HepG2 (cell line): ENCODE measurements around the gene DACT2. TPM values are rescaled to one million over a fixed set of nuclear protein-coding genes. Genes with fewer than 3 reads are reported as not detected.

Experiments
- ATAC-seq: fragments of 200-7000 bp; cut with Tn5 transposase; 3 replicates; pipeline ENCODE4 v1.9.1; 2020; ENCODE audit warnings: mild to moderate bottlenecking, moderate library complexity
- BruUV-seq: library from RNA; stranded (reverse); fragments of 400-500 nt; replicated peaks from 2 replicates; lab custom pipeline; 2021; lab: Mats Ljungman, UMichigan
- CTCF ChIA-PET: fragments of 300-600 bp; formaldehyde crosslinking; extraction: SDS; loops from one replicate; lab custom pipeline; 2021; ENCODE audit warnings: low total read pairs, inconsistent platforms, low intra/inter-chr PET ratio; lab: Yijun Ruan, JAX
- POLR2A ChIA-PET: fragments of 350-600 bp; sonication (Branson Sonifier 250); formaldehyde crosslinking; loops from one replicate; lab custom pipeline; 2020; ENCODE audit warnings: antibody characterized with exemption, inconsistent platforms; lab: Yijun Ruan, JAX
- DNase-seq: peaks from one replicate; pipeline ENCODE4 v3.0.0-alpha.2; 2015; ENCODE audit warnings: low spot score
- FAIRE-seq: peaks from 3 replicates; lab custom pipeline; 2011; peaks lifted over from hg19 to GRCh38; lab: Jason Lieb, UNC
- H2AFZ ChIP-seq: one replicate; pipeline ENCODE4 v1.6.1; 2011; ENCODE audit warnings: low read length, inconsistent platforms
- H3K27ac ChIP-seq: fragments of 300-600 bp; 3 replicates; pipeline ENCODE4 v1.8.0; 2011; ENCODE audit warnings: mixed run types, mild to moderate bottlenecking, mixed read lengths, low read length, inconsistent platforms; ENCODE audit not compliant: insufficient read depth; ENCODE audit errors: extremely low read length
- H3K27me3 ChIP-seq, 2 experiments: fragments of 200-600 bp in 1 of 2; 2 replicates in 1 of 2; 3 replicates in 1 of 2; pipeline versions ENCODE4 v1.6.0 to v1.8.0; 2011; ENCODE audit warnings: low read length in 2 of 2, mild to moderate bottlenecking in 2 of 2, moderate library complexity in 2 of 2, inconsistent platforms in 1 of 2; ENCODE audit not compliant: insufficient read depth in 2 of 2, control insufficient read depth in 1 of 2
- H3K36me3 ChIP-seq, 2 experiments: fragments of 200-600 bp in 1 of 2; replicated peaks in 1 of 2; 2 replicates in 1 of 2; 3 replicates in 1 of 2; pipeline versions ENCODE4 v1.5.1 to v1.8.0; 2011; ENCODE audit warnings: low read length in 2 of 2, inconsistent platforms in 1 of 2; ENCODE audit not compliant: insufficient read depth in 2 of 2, control insufficient read depth in 1 of 2
- H3K4me1 ChIP-seq: 2 replicates; pipeline ENCODE4 v1.5.1; 2012; ENCODE audit warnings: low read length, inconsistent platforms; ENCODE audit not compliant: insufficient read depth
- H3K4me2 ChIP-seq: 2 replicates; pipeline ENCODE4 v1.6.0; 2011; ENCODE audit warnings: low read depth, low read length, inconsistent platforms
- H3K4me3 ChIP-seq, 3 experiments: fragments of 200-600 bp in 1 of 3; sonication (generic), shearing (Covaris generic) in 1 of 3; replicated peaks in 1 of 3; 2 replicates each; pipeline ENCODE4 v1.5.1; 2011 to 2016; ENCODE audit warnings: low read length in 3 of 3, inconsistent platforms in 2 of 3, low read depth in 2 of 3, mild to moderate bottlenecking in 2 of 3, control low read depth in 1 of 3, mixed read lengths in 1 of 3; ENCODE audit not compliant: insufficient read depth in 1 of 3
- H3K79me2 ChIP-seq: one replicate; pipeline ENCODE4 v1.6.1; 2011; ENCODE audit warnings: low read length, inconsistent platforms; ENCODE audit not compliant: insufficient read depth
- H3K9ac ChIP-seq: 2 replicates; pipeline ENCODE4 v1.6.0; 2011; ENCODE audit warnings: mild to moderate bottlenecking, low read depth, low read length, inconsistent platforms; ENCODE audit not compliant: insufficient read depth
- H3K9me3 ChIP-seq: 2 replicates; pipeline ENCODE4 v1.5.1; 2012; ENCODE audit warnings: mild to moderate bottlenecking, low read length
- H4K20me1 ChIP-seq: 2 replicates; pipeline ENCODE4 v1.6.0; 2011; ENCODE audit warnings: inconsistent platforms, mild to moderate bottlenecking, low read length, moderate library complexity; ENCODE audit not compliant: insufficient read depth
- ASH2L ChIP-seq: fragments of 300-600, 200-600 bp; sonication (generic); IDR thresholded peaks from 2 replicates; pipeline ENCODE4 v1.7.0; 2017; ENCODE audit warnings: low read depth, mild to moderate bottlenecking, moderate library complexity, mixed read lengths, low read length; ENCODE audit not compliant: insufficient read length
- DR1 ChIP-seq: sonication (generic); formaldehyde crosslinking; IDR thresholded peaks from 2 replicates; pipeline ENCODE4 v1.8.0; 2021; ENCODE audit warnings: mild to moderate bottlenecking, missing genetic modification reagents, inconsistent platforms
- IKZF1 ChIP-seq: fragments of 450-650 bp; IDR thresholded peaks from 2 replicates; pipeline ENCODE4 v1.7.1; 2016
- IKZF5 ChIP-seq: IDR thresholded peaks from 2 replicates; pipeline ENCODE4 v1.6.1; 2018; ENCODE audit warnings: missing genetic modification reagents, mild to moderate bottlenecking, missing compliant biosample characterization
- PRDM15 ChIP-seq: sonication (generic); formaldehyde crosslinking; IDR thresholded peaks from 2 replicates; pipeline ENCODE4 v1.4.0; 2020; ENCODE audit warnings: missing genetic modification reagents
- ZNF772 ChIP-seq: sonication (generic); formaldehyde crosslinking; IDR thresholded peaks from 2 replicates; pipeline ENCODE4 v1.5.0; 2020; ENCODE audit warnings: mild to moderate bottlenecking, missing genetic modification reagents
- ZSCAN30 ChIP-seq: sonication (generic); formaldehyde crosslinking; IDR thresholded peaks from 2 replicates; pipeline ENCODE4 v1.5.0; 2020; ENCODE audit warnings: mild to moderate bottlenecking, missing genetic modification reagents
- whole genome bisulfite sequencing: methylation state at CpG from one replicate; pipeline ENCODE4 v1.1.6; 2017; ENCODE audit warnings: low lambda C conversion rate; 5-methylcytosine and 5-hydroxymethylcytosine counted together
- in situ Hi-C: cut with HindIII; loops from 2 replicates; pipeline ENCODE4 v1.10.0; 2017; ENCODE audit warnings: low pct_unique_long_range_greater_than_20kb; ENCODE audit not compliant: extremely low pct_ligation_motif_present
- intact Hi-C: fragments of 100-400 bp; cut with micrococcal nuclease; formaldehyde crosslinking; loops from one replicate; pipeline ENCODE4 v1.10.0; 2022; ENCODE audit not compliant: unreplicated experiment
- polyA plus RNA-seq, 8 experiments: library from polyadenylated mRNA; depleted of rRNA in 3 of 8; stranded (reverse) in 7 of 8; unstranded in 1 of 8; fragments of >200 nt; fragmentation: Illumina TruSeq in 4 of 8; extraction: Trizol in 4 of 8; gene quantifications; 2 replicates each; pipeline versions ENCODE4 v1.2.1 to v1.2.3, GENCODE V29; 2011 to 2016; ENCODE audit warnings: low read depth in 4 of 8, missing spikeins in 1 of 8, mixed read lengths in 1 of 8; ENCODE audit not compliant: insufficient read depth in 1 of 8
- total RNA-seq, 5 experiments: library from RNA; depleted of rRNA; stranded (reverse); fragments of >200 nt; fragmentation: Illumina TruSeq; extraction: Trizol; gene quantifications; 2 replicates each; pipeline ENCODE4 v1.2.3, GENCODE V29; 2016; ENCODE audit warnings: low read depth in 1 of 5
- TF ChIP-seq, protein P1 (sequence below): sonication (generic); formaldehyde crosslinking; IDR thresholded peaks from 2 replicates; pipeline ENCODE4 v1.5.1; 2020; ENCODE audit warnings: mild to moderate bottlenecking, missing genetic modification reagents, moderate library complexity

Gene DACT2
- total and polyA plus RNA-seq, 2 of the 13 experiments (the other 11 are each of a cell fraction or from before 2014, with no cell fraction given): 0.15 TPM; not detected in 1

DNA sequence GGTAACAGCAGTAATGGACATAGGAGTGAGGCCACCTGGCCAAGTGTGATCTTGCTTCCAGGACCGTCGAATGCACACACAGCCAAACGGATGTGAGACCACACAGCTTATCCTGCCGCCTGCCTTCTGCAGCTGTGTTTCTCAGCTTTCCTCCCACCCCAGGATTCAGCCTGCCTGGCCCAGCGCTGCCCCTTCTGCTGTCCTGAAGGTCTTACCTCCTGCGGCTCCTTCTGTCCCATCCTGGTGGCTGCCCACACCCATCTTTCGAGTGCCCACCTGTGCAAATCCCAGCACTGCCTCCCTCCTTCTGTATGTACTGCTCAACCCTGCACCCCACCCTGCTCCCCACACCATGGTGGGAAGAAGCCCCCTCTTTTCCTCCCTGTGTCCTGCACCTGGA lies 49.4 kb upstream of the DACT2 start (continued):
- TF ChIP-seq ASH2L (no peak), ZSCAN30 (CRISPR knock-in tag) (no peak), ZNF772 (CRISPR knock-in tag) (no peak)
- TF ChIP-seq, protein P1, sequence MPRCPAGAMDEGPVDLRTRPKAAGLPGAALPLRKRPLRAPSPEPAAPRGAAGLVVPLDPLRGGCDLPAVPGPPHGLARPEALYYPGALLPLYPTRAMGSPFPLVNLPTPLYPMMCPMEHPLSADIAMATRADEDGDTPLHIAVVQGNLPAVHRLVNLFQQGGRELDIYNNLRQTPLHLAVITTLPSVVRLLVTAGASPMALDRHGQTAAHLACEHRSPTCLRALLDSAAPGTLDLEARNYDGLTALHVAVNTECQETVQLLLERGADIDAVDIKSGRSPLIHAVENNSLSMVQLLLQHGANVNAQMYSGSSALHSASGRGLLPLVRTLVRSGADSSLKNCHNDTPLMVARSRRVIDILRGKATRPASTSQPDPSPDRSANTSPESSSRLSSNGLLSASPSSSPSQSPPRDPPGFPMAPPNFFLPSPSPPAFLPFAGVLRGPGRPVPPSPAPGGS: no peak

DNA sequence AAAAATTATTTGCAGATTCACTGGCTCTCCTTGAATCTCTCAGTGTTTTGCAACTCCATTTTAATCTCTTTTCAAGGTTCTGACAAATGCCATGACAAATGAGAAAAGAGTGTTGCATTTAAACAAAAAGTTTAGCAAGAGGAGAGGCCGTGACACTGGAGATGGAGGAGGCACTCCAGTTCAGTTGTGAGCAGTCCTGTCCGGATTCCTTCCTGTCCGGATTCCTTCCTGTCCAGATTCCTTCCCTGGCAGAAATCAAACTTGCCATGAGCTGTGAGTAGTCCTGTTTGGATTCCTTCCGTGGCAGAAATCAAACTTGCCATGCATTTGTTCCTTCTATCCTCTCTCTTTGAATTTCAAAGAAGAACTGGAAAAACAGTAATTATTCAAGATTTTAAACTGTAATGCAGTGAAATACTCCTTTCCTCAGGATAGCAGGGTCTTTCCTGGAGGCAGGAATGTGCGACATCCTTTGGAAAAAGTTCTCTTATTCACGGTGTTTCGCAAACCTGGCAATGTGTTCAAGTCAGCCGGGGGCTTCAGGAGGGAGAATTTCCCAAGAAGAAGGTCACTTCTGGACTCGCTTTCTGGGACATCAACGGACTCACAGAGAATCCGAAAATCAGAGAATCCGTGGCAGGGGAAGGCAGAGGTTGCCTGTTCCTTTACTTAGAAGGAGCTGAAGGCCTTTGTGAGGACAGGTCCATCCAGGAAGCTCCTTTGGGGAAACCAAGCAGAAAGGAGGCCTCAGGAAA lies 48.7 kb upstream of the DACT2 start:
- FAIRE-seq (no peak), DNase-seq (no peak), ATAC-seq (no peak)
- no peak overlapping the region for H3K4me3 ChIP-seq
- in situ Hi-C loops (no loop called here), intact Hi-C loops (no loop called here)
- H3K79me2 ChIP-seq: no peaks in the 10 kb centered on the region
- no peak overlapping the region for H3K9ac ChIP-seq
- no peaks in the 10 kb centered on the region for H3K9me3 ChIP-seq
- no peaks in the 10 kb centered on the region for H3K36me3 ChIP-seq
- ChIA-PET CTCF (interaction anchor here (4.8 kb wide), 1 partner anchor 516 kb away, joined by 42 read pairs; no protein-coding TSS in a partner anchor), POLR2A (no interaction called here)
- H3K4me1 ChIP-seq: peaks cover 5% of the 10 kb centered on the region; the same call in 1 of the 2 replicates
- 26% methylated on average over 12 of the region's 12 CpGs for WGBS
- H3K27ac ChIP-seq: no peak overlapping the region
- peaks cover 7 to 76% of the 10 kb centered on the region in 2 experiments; a peak in 4 of 5 replicates for H3K27me3 ChIP-seq
- no peak overlapping the region for H3K4me2 ChIP-seq
- no peaks in the 10 kb centered on the region for H4K20me1 ChIP-seq
- no peak overlapping the region for H2AFZ ChIP-seq
- TF ChIP-seq PRDM15 (CRISPR knock-in tag) (peak; percentile 74; the same call in 1 of the 2 replicates), IKZF1 (no peak), IKZF5 (CRISPR knock-in tag) (no peak), DR1 (CRISPR knock-in tag) (no peak)
- TF ChIP-seq, all 625 proteins: peak for 1
- BruUV-seq: no TSS peak
